AG04450 (cell line): ENCODE measurements around the gene MOB3A. TPM values are rescaled to one million over a fixed set of nuclear protein-coding genes. Genes with fewer than 3 reads are reported as not detected.

Source experiments
- CTCF ChIA-PET: fragments of 300-600, 350-600 bp; formaldehyde crosslinking; extraction: SDS; loops from one replicate; lab custom pipeline; 2022; ENCODE audit warnings: antibody characterized with exemption, inconsistent platforms; lab: Charles Lee
- POLR2A ChIA-PET: fragments of 350-600 bp; formaldehyde crosslinking; extraction: SDS; loops from one replicate; lab custom pipeline; 2021; ENCODE audit warnings: antibody characterized with exemption, inconsistent platforms; lab: Yijun Ruan, JAX
- DNase-seq: peaks from one replicate; pipeline ENCODE4 v3.0.0-alpha.2; 2011; ENCODE audit warnings: low read depth, low spot score
- H3K27ac ChIP-seq: one replicate; pipeline ENCODE4 v1.5.1; 2012; ENCODE audit warnings: low read depth, low read length, control low read depth
- H3K27me3 ChIP-seq: one replicate; pipeline ENCODE4 v1.6.0; 2012; ENCODE audit warnings: low read length; ENCODE audit not compliant: control insufficient read depth, insufficient read depth
- H3K4me3 ChIP-seq: 2 replicates; pipeline ENCODE4 v1.5.1; 2011; ENCODE audit warnings: mild to moderate bottlenecking, low read depth, low read length, control low read depth
- H3K9me3 ChIP-seq: 2 replicates; pipeline ENCODE4 v1.5.1; 2012; ENCODE audit warnings: low read length; ENCODE audit not compliant: control insufficient read depth, insufficient read depth
- polyA plus RNA-seq: library from polyadenylated mRNA; depleted of rRNA; stranded (reverse); fragments of >200 nt; gene quantifications from 2 replicates; pipeline ENCODE4 v1.2.3, GENCODE V29; 2011
- TF ChIP-seq, protein P1 (sequence below): IDR thresholded peaks from 2 replicates; pipeline ENCODE4 v1.5.1; 2011; ENCODE audit warnings: low read depth, low read length, control low read depth, inconsistent platforms

Gene MOB3A
- polyA plus RNA-seq, 1 experiment, result 20.5 TPM

DNA sequence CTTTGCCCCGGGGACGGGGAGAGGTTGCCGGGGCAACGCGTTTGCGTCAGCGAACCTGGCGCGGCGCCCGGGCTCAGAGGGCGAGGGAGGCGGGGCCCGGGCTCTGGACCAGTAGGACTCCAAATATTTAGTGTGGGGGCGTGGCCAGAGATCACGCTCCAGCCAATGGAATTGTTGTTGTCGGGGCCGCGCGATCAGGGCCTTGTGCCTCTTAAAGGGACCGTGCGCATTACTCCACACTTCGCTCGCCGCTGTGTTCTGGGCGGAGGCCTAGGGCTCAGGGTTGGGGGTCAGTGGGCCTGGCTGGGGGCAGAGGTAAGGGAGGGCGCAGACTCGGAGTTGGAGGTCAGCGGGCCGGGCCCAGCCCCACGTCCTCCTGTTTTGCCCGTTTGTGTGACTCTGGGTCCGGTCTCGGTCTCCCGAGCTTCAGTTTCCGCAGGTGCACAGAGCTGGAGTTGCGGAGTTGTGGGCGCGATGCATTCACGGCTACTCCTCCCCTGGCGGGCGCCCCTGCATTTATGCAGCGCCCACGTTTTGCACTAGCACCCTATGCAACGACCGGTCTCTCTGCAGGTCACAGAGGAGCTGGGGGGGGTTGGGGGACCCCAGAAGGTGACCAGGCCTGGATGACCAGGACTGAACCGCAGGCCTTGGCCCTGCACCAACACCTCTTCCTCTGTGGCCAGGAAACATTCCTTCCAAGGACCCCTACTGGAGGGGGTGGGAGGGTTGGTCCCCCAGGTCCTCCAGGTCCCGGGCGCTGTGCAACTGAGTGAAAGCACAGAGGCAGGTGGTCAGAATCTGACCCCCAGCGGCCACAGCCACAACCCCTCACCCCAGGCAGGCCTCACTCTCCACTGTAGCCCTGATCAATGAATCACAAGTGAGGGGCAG is 34.4 kb downstream of the MOB3A start:
- Histone ChIP-seq H3K27me3 (no peaks in the 10 kb centered on the region), H3K27ac (peak overlapping the region; percentile 61), H3K4me3 (peak overlapping the region; percentile 68), H3K9me3 (peaks cover 4% of the 10 kb centered on the region; the same call in 1 of the 2 replicates)
- CTCF ChIA-PET, result interaction anchor here (0.5 kb wide), 1 partner anchor 43 kb away, joined by 8 read pairs; no protein-coding TSS in a partner anchor
- TF ChIP-seq, protein P1, sequence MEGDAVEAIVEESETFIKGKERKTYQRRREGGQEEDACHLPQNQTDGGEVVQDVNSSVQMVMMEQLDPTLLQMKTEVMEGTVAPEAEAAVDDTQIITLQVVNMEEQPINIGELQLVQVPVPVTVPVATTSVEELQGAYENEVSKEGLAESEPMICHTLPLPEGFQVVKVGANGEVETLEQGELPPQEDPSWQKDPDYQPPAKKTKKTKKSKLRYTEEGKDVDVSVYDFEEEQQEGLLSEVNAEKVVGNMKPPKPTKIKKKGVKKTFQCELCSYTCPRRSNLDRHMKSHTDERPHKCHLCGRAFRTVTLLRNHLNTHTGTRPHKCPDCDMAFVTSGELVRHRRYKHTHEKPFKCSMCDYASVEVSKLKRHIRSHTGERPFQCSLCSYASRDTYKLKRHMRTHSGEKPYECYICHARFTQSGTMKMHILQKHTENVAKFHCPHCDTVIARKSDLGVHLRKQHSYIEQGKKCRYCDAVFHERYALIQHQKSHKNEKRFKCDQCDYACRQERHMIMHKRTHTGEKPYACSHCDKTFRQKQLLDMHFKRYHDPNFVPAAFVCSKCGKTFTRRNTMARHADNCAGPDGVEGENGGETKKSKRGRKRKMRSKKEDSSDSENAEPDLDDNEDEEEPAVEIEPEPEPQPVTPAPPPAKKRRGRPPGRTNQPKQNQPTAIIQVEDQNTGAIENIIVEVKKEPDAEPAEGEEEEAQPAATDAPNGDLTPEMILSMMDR, result no peak
- peak; percentile 92 for DNase-seq
- POLR2A ChIA-PET, result interaction anchor here (0.6 to 0.8 kb wide), 3 partner anchors 10 to 132 kb away, joined by 3 to 8 read pairs (median 3); no protein-coding TSS in a partner anchor

- CTCF ChIA-PET, result no interaction called here
- POLR2A ChIA-PET, result interaction anchor here (0.6 to 0.8 kb wide), 2 partner anchors 13 to 98 kb away, joined by 3 to 4 read pairs; no protein-coding TSS in a partner anchor
- peak overlapping the region; percentile 58 for H3K4me3 ChIP-seq
- no peak for DNase-seq
- H3K27ac ChIP-seq, result peak overlapping the region; percentile 96
- no peaks in the 10 kb centered on the region for H3K27me3 ChIP-seq
- peaks cover 4% of the 10 kb centered on the region; the same call in 1 of the 2 replicates for H3K9me3 ChIP-seq
- TF ChIP-seq, protein P1, result no peak
These were observed 35.1 kb downstream of the MOB3A start for GRCh38 chr19:2060884-2061494.

DNA sequence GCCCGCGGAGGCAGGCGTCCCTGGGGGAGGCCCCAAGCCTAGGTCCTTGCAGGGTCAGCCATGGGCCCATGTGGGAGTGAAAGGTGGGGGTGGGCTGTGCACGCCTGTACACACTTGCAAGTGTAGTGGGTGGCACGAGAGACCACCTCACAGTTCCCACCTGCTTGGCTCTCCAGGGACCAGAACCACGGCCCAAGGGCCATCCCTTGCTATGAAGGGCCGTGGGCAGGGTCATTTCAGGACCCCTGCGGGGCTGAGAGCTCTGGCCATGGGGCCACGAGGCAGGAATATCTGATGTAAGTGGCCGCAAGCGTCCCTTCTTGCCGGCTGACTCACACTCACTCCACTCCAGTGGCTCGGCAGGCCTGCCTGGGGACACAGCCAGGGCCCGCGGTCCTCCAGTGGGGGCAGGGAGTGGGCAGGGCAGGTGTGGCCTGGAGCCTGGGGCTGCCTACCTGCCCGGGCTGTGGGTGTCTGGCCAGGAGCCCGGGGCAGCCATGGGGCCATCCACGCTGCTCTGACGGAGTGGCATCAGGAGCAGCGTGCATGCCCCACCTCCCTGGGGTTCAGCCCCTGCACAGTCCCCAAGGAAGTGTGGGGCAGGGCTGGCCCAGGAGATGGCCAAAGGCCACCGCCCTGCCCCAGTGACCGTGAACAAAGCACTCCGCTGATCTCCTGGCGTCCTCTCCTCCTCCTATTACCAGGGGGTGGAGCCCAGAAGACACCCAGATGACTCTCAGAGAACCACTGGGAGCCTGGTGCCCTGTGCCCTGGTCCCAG is 36.5 kb downstream of the MOB3A start:
- DNase-seq, result no peak
- CTCF ChIA-PET, result interaction anchor here (0.6 to 0.9 kb wide), 2 partner anchors 10 kb away, joined by 3 to 4 read pairs; no protein-coding TSS in a partner anchor
- POLR2A ChIA-PET, result no interaction called here
- no peak overlapping the region for H3K4me3 ChIP-seq
- no peaks in the 10 kb centered on the region for H3K27me3 ChIP-seq
- peak overlapping the region; percentile 96 for H3K27ac ChIP-seq
- TF ChIP-seq, protein P1, result no peak
- H3K9me3 ChIP-seq, result peaks cover 4% of the 10 kb centered on the region; the same call in 1 of the 2 replicates

DNA sequence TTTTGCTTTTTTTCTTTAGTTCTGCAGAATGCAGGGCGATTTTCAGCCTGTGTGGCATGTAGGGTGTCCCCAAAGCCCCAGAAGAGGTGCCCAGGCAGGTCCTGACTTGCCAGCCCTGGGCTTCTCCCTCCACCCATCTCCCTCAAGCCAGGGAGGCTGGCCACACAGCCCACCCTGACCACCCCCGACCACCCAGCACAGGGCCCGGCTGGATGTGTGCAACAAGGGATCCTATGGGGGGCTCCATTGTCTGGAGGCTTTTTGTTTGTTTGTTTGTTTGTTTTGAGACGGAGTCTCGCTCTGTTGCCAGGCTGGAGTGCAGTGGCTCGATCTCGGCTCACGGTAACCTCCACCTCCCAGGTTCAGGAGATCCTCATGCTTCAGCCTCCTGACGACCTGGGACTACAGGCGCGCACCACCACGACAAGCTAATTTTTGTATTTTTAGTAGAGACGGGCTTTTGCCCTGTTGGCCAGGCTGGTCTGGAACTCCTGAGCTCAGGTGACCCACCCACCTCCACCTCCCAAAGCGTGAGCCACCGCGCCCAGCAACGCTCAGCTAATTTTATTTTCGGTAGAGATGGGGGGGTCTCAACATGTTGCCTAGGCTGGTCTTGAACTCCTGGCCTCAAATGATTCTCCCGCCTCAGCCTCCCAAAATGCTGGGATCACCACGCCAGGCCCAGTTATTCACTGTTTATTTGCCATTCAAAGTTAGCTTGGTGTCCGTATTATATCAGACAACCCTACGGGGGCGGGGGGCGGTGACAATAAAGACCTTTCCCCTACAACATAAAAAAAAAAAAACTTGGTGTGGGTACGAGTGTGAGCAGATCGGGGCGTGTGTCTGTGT is 37.3 kb downstream of the MOB3A start:
- H3K9me3 ChIP-seq, result peaks cover 4% of the 10 kb centered on the region; the same call in 1 of the 2 replicates
- DNase-seq, result no peak
- no peak overlapping the region for H3K4me3 ChIP-seq
- CTCF ChIA-PET, result interaction anchor here (0.6 to 0.9 kb wide), 2 partner anchors 10 to 11 kb away, joined by 3 to 4 read pairs; no protein-coding TSS in a partner anchor
- TF ChIP-seq, protein P1, result no peak
- peak overlapping the region; percentile 96 for H3K27ac ChIP-seq
- H3K27me3 ChIP-seq, result no peaks in the 10 kb centered on the region
- POLR2A ChIA-PET, result interaction anchor here (0.6 kb wide), 1 partner anchor 67 kb away, joined by 3 read pairs; no protein-coding TSS in a partner anchor
